Chondrocyte (in vitro differentiated cells): ENCODE data around the gene ZNF804B. TPM values are rescaled to one million over a fixed set of nuclear protein-coding genes. Genes with fewer than 3 reads are reported as not detected.

Source experiments
- DNase-seq: peaks from one replicate; pipeline ENCODE4 v3.0.0; 2021; ENCODE audit warnings: mixed read lengths, low spot score
- H3K27ac Mint-ChIP-seq: one replicate; pipeline ENCODE4 v1.8.0; 2021; ENCODE audit warnings: mild to moderate bottlenecking, moderate library complexity, mixed read lengths; ENCODE audit not compliant: unreplicated experiment
- H3K27me3 Mint-ChIP-seq: 2 replicates; pipeline ENCODE4 v1.8.0; 2021; ENCODE audit warnings: low read depth, mixed read lengths
- H3K36me3 Mint-ChIP-seq: 2 replicates; pipeline ENCODE4 v1.8.0; 2021; ENCODE audit warnings: low read depth, mixed read lengths
- H3K4me1 Mint-ChIP-seq: 2 replicates; pipeline ENCODE4 v1.8.0; 2021; ENCODE audit warnings: low read depth, mild to moderate bottlenecking, mixed read lengths
- H3K4me3 Mint-ChIP-seq: one replicate; pipeline ENCODE4 v1.8.0; 2021; ENCODE audit warnings: mild to moderate bottlenecking, moderate library complexity, mixed read lengths; ENCODE audit not compliant: unreplicated experiment
- H3K9me3 Mint-ChIP-seq: 2 replicates; pipeline ENCODE4 v1.8.0; 2021; ENCODE audit warnings: low read depth, mixed read lengths
- total RNA-seq: library from RNA; stranded (reverse); gene quantifications from 3 replicates; pipeline ENCODE4 v1.2.1, GENCODE V29; 2021
- TF ChIP-seq, protein P1 (sequence below): fragments of 200-600 bp; sonication (generic); IDR thresholded peaks from 2 replicates; pipeline ENCODE4 v1.5.0; 2021; ENCODE audit warnings: antibody characterized with exemption, mild to moderate bottlenecking, moderate library complexity

ZNF804B gene
- total RNA-seq, 1 donor from 2014 or later: not detected

DNA sequence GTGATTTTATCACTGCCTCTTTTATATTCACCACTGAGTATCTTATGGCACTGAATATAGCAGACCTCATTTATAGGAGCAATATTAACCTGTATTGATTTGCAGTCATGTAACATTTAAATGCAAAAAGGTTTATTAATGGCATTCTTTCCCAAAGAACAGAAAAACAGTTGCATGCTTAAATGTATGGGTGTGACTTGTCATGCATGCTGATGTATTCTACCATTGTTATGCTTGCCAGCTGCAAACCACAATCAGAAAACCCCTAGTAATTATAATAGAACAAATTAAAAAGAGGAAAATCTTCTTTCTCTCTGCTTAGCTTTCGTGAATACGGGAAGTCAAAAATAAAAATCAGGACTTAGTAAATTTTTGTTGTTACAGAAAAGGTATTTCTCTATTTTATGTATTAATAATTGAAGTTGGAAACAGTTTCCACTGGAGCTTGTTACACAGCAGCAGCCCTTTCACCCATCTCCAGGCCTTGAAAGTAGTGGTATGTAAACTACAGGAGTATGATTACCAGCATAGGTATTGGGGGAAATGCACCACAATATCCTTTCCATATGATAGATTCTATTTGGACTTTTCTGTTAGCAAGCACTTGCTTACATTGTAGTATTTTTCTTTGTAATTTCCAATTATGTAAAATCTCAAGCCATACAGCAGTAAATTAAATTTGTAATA lies 183.5 kb downstream of the ZNF804B start:
- no peaks in the 10 kb centered on the region for H3K36me3 Mint-ChIP-seq
- no peak for DNase-seq
- no peaks in the 10 kb centered on the region for H3K27me3 Mint-ChIP-seq
- H3K4me1 Mint-ChIP-seq: no peaks in the 10 kb centered on the region
- H3K9me3 Mint-ChIP-seq: peaks cover 15% of the 10 kb centered on the region
- H3K27ac Mint-ChIP-seq: no peak overlapping the region
- TF ChIP-seq, protein P1, sequence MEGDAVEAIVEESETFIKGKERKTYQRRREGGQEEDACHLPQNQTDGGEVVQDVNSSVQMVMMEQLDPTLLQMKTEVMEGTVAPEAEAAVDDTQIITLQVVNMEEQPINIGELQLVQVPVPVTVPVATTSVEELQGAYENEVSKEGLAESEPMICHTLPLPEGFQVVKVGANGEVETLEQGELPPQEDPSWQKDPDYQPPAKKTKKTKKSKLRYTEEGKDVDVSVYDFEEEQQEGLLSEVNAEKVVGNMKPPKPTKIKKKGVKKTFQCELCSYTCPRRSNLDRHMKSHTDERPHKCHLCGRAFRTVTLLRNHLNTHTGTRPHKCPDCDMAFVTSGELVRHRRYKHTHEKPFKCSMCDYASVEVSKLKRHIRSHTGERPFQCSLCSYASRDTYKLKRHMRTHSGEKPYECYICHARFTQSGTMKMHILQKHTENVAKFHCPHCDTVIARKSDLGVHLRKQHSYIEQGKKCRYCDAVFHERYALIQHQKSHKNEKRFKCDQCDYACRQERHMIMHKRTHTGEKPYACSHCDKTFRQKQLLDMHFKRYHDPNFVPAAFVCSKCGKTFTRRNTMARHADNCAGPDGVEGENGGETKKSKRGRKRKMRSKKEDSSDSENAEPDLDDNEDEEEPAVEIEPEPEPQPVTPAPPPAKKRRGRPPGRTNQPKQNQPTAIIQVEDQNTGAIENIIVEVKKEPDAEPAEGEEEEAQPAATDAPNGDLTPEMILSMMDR: no peak
- no peak overlapping the region for H3K4me3 Mint-ChIP-seq

- no peaks in the 10 kb centered on the region for H3K36me3 Mint-ChIP-seq
- DNase-seq: no peak
- peaks cover 5% of the 10 kb centered on the region for H3K27me3 Mint-ChIP-seq
- H3K9me3 Mint-ChIP-seq: no peaks in the 10 kb centered on the region
- no peaks in the 10 kb centered on the region for H3K4me1 Mint-ChIP-seq
- no peak overlapping the region for H3K4me3 Mint-ChIP-seq
- H3K27ac Mint-ChIP-seq: no peak overlapping the region
- TF ChIP-seq, protein P1: no peak
Observed at GRCh38 chr7:88951826-88952225, 192.3 kb downstream of the ZNF804B start.

DNA sequence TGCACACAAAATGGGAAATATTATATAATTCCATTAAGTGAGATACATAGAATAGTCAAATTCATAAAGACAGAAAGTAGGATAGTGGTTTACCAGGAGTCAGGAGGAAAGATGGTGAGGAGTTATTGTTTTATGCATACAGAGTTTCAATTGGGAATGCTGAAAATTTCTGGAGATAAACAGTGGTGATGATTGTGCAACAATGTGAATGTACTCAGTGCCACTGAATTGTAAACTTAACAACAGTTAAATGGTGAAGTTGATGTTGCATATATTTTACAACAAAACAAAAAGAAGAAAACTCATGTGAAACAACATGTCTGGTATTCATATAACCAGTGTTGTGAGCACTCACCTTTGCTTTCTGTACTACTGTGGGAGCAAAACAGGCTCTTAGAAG lies 204.9 kb downstream of the ZNF804B start:
- H3K9me3 Mint-ChIP-seq: no peaks in the 10 kb centered on the region
- no peaks in the 10 kb centered on the region for H3K36me3 Mint-ChIP-seq
- TF ChIP-seq, protein P1: no peak
- H3K4me3 Mint-ChIP-seq: no peak overlapping the region
- no peaks in the 10 kb centered on the region for H3K4me1 Mint-ChIP-seq
- H3K27me3 Mint-ChIP-seq: peaks cover 6% of the 10 kb centered on the region
- DNase-seq: no peak
- no peak overlapping the region for H3K27ac Mint-ChIP-seq

- TF ChIP-seq, protein P1: no peak
- Mint-ChIP-seq H3K9me3 (no peaks in the 10 kb centered on the region), H3K27ac (no peak overlapping the region), H3K36me3 (no peaks in the 10 kb centered on the region), H3K27me3 (peaks cover 7% of the 10 kb centered on the region), H3K4me1 (no peaks in the 10 kb centered on the region), H3K4me3 (no peak overlapping the region)
- no peak for DNase-seq
Observed at GRCh38 chr7:88965371-88965770, 205.9 kb downstream of the ZNF804B start.

DNA sequence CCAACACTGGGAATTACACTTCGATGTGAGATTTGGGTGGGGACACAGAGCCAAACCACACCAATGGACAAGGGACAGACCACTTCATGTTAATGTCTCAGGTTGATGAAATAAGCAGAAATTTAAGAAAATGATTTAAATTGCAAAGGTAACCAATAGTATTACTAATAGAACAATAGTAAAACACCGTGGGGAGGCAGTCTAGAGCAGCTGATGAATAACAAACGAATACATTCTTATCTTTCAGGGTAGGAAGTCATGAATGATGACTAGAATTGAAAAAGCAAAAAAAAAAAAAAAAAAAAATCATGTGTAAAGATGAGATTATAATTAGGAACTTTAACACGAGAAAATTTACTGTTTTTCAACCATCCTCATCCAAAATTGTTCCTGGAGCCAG lies 207.9 kb downstream of the ZNF804B start:
- TF ChIP-seq, protein P1: no peak
- no peak overlapping the region for H3K27ac Mint-ChIP-seq

More for the DNA sequence above, 207.9 kb downstream of the ZNF804B start:
- DNase-seq: no peak
- no peaks in the 10 kb centered on the region for H3K36me3 Mint-ChIP-seq
- peaks cover 8% of the 10 kb centered on the region for H3K27me3 Mint-ChIP-seq
- no peaks in the 10 kb centered on the region for H3K9me3 Mint-ChIP-seq
- H3K4me3 Mint-ChIP-seq: no peak overlapping the region
- H3K4me1 Mint-ChIP-seq: no peaks in the 10 kb centered on the region
